Tibial nerve (tissue), 4 donors: Measurements from ENCODE around the gene POMC. TPM values are rescaled to one million over a fixed set of nuclear protein-coding genes. Genes with fewer than 3 reads are reported as not detected.
A peak's percentile ranks its signal among the peaks of the same experiment; 100 is the strongest.
"Not testable (repeated sequence)": the region's sequence is repeated elsewhere in the genome, so short reads cannot be mapped to it uniquely, and the experiment has no call there.

Source experiments
- DNase-seq, 2 donors: peaks; one replicate each; pipeline ENCODE4 v3.0.0-alpha.2; 2019; ENCODE audit warnings: low spot score in 2 of 2
- H3K27ac ChIP-seq, 4 donors: fragments of 200-600 bp; sonication (generic) in 3 of 4; one replicate each; pipeline ENCODE4 v1.5.1; 2017 to 2019; ENCODE audit warnings: mild to moderate bottlenecking in 1 of 4
- H3K27me3 ChIP-seq, 2 donors: fragments of 200-600 bp; sonication (generic) in 1 of 2; one replicate each; pipeline versions ENCODE4 v1.5.1 to v1.6.0; 2017 to 2019
- H3K36me3 ChIP-seq, 3 donors: fragments of 200-600 bp; sonication (generic); one replicate each; pipeline ENCODE4 v1.5.1; 2018 to 2019
- H3K4me1 ChIP-seq, 4 donors: fragments of 200-600 bp; sonication (generic) in 3 of 4; one replicate each; pipeline ENCODE4 v1.5.1; 2017 to 2019
- H3K4me3 ChIP-seq, 4 donors: fragments of 200-600 bp; sonication (generic) in 3 of 4; one replicate each; pipeline ENCODE4 v1.5.1; 2017 to 2019; ENCODE audit warnings: mild to moderate bottlenecking in 1 of 4, moderate library complexity in 1 of 4
- H3K9me3 ChIP-seq, 4 donors: fragments of 200-600 bp; sonication (generic) in 3 of 4; one replicate each; pipeline ENCODE4 v1.5.1; 2017 to 2019
- CTCF ChIP-seq, 5 experiments: fragments of 200-600 bp in 3 of 5; fragments of 450-650 bp in 2 of 5; sonication (generic) in 3 of 5; IDR thresholded peaks; one replicate each; pipeline ENCODE4 v1.5.1; 2016 to 2019; ENCODE audit warnings: antibody characterized with exemption in 5 of 5, mild to moderate bottlenecking in 3 of 5, moderate library complexity in 2 of 5
- EP300 ChIP-seq, 2 donors: sonication (generic); formaldehyde crosslinking; IDR thresholded peaks; one replicate each; pipeline ENCODE4 v1.6.1; 2017; ENCODE audit warnings: antibody characterized with exemption in 2 of 2, mild to moderate bottlenecking in 1 of 2
- POLR2A ChIP-seq, 2 donors: fragments of 450-650 bp; IDR thresholded peaks; one replicate each; pipeline ENCODE4 v1.6.1; 2017; ENCODE audit warnings: antibody characterized with exemption in 2 of 2, mild to moderate bottlenecking in 2 of 2, moderate library complexity in 2 of 2
- WGBS, 2 donors: methylation state at CpG; one replicate each; pipeline ENCODE4 v1.1.5; 2018; 5-methylcytosine and 5-hydroxymethylcytosine counted together
- total RNA-seq, 4 donors: library from RNA; depleted of rRNA; stranded (reverse); fragments of >200 nt; gene quantifications; one replicate each; pipeline ENCODE4 v1.1.0, GENCODE V29; 2016

The POMC gene
- total RNA-seq, 4 donors from 2014 or later: 4.5 to 29.9 (median 9.2) TPM

GRCh38 chr2:25173719-25174118 is 5.3 kb upstream of the POMC start:
- H3K27ac ChIP-seq: no peak overlapping the region
- H3K36me3 ChIP-seq: no peaks in the 10 kb centered on the region
- TF ChIP-seq POLR2A (IDR thresholded peaks at IDR 0.05) (no peak), CTCF (IDR thresholded peaks at IDR 0.05) (no peak), EP300 (IDR thresholded peaks at IDR 0.05) (no peak)
- H3K4me3 ChIP-seq: no peak overlapping the region
- H3K4me1 ChIP-seq: peaks cover 0 to 2% (median under 1%) of the 10 kb centered on the region in 4 donors
- DNase-seq: no peak
- H3K9me3 ChIP-seq: peaks cover 0 to 8% (median 0%) of the 10 kb centered on the region in 4 donors
- H3K27me3 ChIP-seq: peaks cover 0 to 30% of the 10 kb centered on the region in 2 donors
- WGBS, 2 donors: 86 to 91% methylated on average over 5 of the region's 5 CpGs

- Histone ChIP-seq H3K9me3 (peaks cover 0 to 8% (median 0%) of the 10 kb centered on the region in 4 donors), H3K4me3 (no peak overlapping the region), H3K4me1 (peaks cover 0 to 17% (median 11%) of the 10 kb centered on the region in 4 donors), H3K27ac (no peak overlapping the region), H3K27me3 (peaks cover 0 to 58% of the 10 kb centered on the region in 2 donors), H3K36me3 (no peaks in the 10 kb centered on the region)
- WGBS, 2 donors: 86 to 88% methylated on average over 7 of the region's 7 CpGs
- no peak for DNase-seq
- TF ChIP-seq CTCF (IDR thresholded peaks at IDR 0.05): no peak
- TF ChIP-seq POLR2A (IDR thresholded peaks at IDR 0.05): no peak
- TF ChIP-seq EP300 (IDR thresholded peaks at IDR 0.05): no peak
Observed at GRCh38 chr2:25170888-25171287, 2.5 kb upstream of the POMC start.

- Histone ChIP-seq H3K4me1 (peaks cover 0 to 17% (median 11%) of the 10 kb centered on the region in 4 donors), H3K9me3 (peaks cover 0 to 8% (median 0%) of the 10 kb centered on the region in 4 donors), H3K27me3 (peaks cover 0 to 72% of the 10 kb centered on the region in 2 donors), H3K4me3 (no peak overlapping the region), H3K27ac (no peak overlapping the region), H3K36me3 (no peaks in the 10 kb centered on the region)
- no peak for DNase-seq
- TF ChIP-seq CTCF (IDR thresholded peaks at IDR 0.05): no peak
- TF ChIP-seq EP300 (IDR thresholded peaks at IDR 0.05): no peak
- no peak for TF ChIP-seq POLR2A (IDR thresholded peaks at IDR 0.05)
- 55 to 78% methylated on average over 2 of the region's 2 CpGs for WGBS, 2 donors
Observed at GRCh38 chr2:25169073-25169470, 692 bp upstream of the POMC start.

- Histone ChIP-seq H3K27ac (no peak overlapping the region), H3K4me3 (no peak overlapping the region), H3K9me3 (no peaks in the 10 kb centered on the region), H3K27me3 (peaks cover 0 to 80% of the 10 kb centered on the region in 2 donors), H3K4me1 (peaks cover 0 to 23% (median 11%) of the 10 kb centered on the region in 4 donors), H3K36me3 (no peaks in the 10 kb centered on the region)
- TF ChIP-seq EP300 (IDR thresholded peaks at IDR 0.05): no peak
- TF ChIP-seq CTCF (IDR thresholded peaks at IDR 0.05): peak in 1 of 5 experiments; percentile 29
- no peak for DNase-seq
- 64 to 65% methylated on average over 10 of the region's 10 CpGs for WGBS, 2 donors
Observed at GRCh38 chr2:25165992-25166875, 2.1 kb downstream of the POMC start.

GRCh38 chr2:25164561-25164960 is 3.8 kb downstream of the POMC start:
- 46 to 60% methylated on average over 8 of the region's 8 CpGs for WGBS, 2 donors
- Histone ChIP-seq H3K4me3 (no peak overlapping the region), H3K27me3 (peaks cover 0 to 74% of the 10 kb centered on the region in 2 donors), H3K36me3 (no peaks in the 10 kb centered on the region), H3K4me1 (peaks cover 0 to 24% (median 11%) of the 10 kb centered on the region in 4 donors), H3K27ac (no peak overlapping the region), H3K9me3 (no peaks in the 10 kb centered on the region)
- no peak for TF ChIP-seq EP300 (IDR thresholded peaks at IDR 0.05)
- TF ChIP-seq POLR2A (IDR thresholded peaks at IDR 0.05): no peak
- TF ChIP-seq CTCF (IDR thresholded peaks at IDR 0.05): no peak
- DNase-seq: no peak

GRCh38 chr2:25162061-25162460 is 6.3 kb downstream of the POMC start:
- WGBS, 2 donors: 97 to 98% methylated on average over 7 of the region's 7 CpGs
- H3K4me1 ChIP-seq, H3K36me3 ChIP-seq, H3K27ac ChIP-seq, DNase-seq, H3K4me3 ChIP-seq, H3K9me3 ChIP-seq: not testable (repeated sequence)
- H3K27me3 ChIP-seq: peaks cover 0 to 50% of the 10 kb centered on the region in 2 donors
